Neutrophil (primary cell): Measurements from ENCODE around the gene SOX18.
A peak's percentile ranks its signal among the peaks of the same experiment; 100 is the strongest.

Experiments
- H3K27ac ChIP-seq: fragments of 200-600 bp; sonication (generic); 2 replicates; pipeline ENCODE4 v1.5.1; 2016; ENCODE audit warnings: mild to moderate bottlenecking, moderate library complexity
- H3K27me3 ChIP-seq: fragments of 200-600 bp; sonication (generic); 2 replicates; pipeline ENCODE4 v1.6.0; 2016; ENCODE audit warnings: mild to moderate bottlenecking
- H3K36me3 ChIP-seq: fragments of 200-600 bp; sonication (generic); 2 replicates; pipeline ENCODE4 v1.5.1; 2017
- H3K4me1 ChIP-seq, 2 experiments: fragments of 200-600 bp in 1 of 2; sonication (generic) in 1 of 2; 1 replicate in 1 of 2; 2 replicates in 1 of 2; pipeline versions ENCODE4 v1.5.1 to v1.6.1; 2013 to 2016; ENCODE audit warnings: low read depth in 1 of 2, low read length in 1 of 2, mild to moderate bottlenecking in 1 of 2, moderate library complexity in 1 of 2; ENCODE audit not compliant: control insufficient read depth in 1 of 2, insufficient read depth in 1 of 2
- H3K4me3 ChIP-seq, 2 experiments: fragments of 200-600 bp in 1 of 2; sonication (generic) in 1 of 2; 1 replicate in 1 of 2; 2 replicates in 1 of 2; pipeline ENCODE4 v1.5.1; 2013 to 2016; ENCODE audit warnings: low read depth in 1 of 2, low read length in 1 of 2, mild to moderate bottlenecking in 1 of 2, moderate library complexity in 1 of 2
- H3K9me3 ChIP-seq: fragments of 200-600 bp; sonication (generic); 2 replicates; pipeline ENCODE4 v1.5.1; 2016
- CTCF ChIP-seq: fragments of 200-600 bp; sonication (generic); IDR thresholded peaks from 2 replicates; pipeline ENCODE4 v1.5.1; 2016; ENCODE audit warnings: antibody characterized with exemption

The SOX18 gene

GRCh38 chr20:64041781-64042053 is 7.7 kb downstream of the SOX18 start:
- Histone ChIP-seq H3K4me3 (peak overlapping the region; percentile 57 to 81), H3K9me3 (no peaks in the 10 kb centered on the region), H3K27ac (no peak overlapping the region), H3K4me1 (peaks cover 22 to 36% of the 10 kb centered on the region in 2 experiments), H3K36me3 (no peaks in the 10 kb centered on the region), H3K27me3 (peaks cover 99% of the 10 kb centered on the region)
- no peak for TF ChIP-seq CTCF

- TF ChIP-seq CTCF = no peak
- H3K9me3 ChIP-seq = no peaks in the 10 kb centered on the region
- H3K4me3 ChIP-seq = peak overlapping the region in 1 of 2 experiments; percentile 81
- H3K4me1 ChIP-seq = peaks cover 22 to 36% of the 10 kb centered on the region in 2 experiments
- no peaks in the 10 kb centered on the region for H3K36me3 ChIP-seq
- H3K27me3 ChIP-seq = peaks cover 99% of the 10 kb centered on the region
- H3K27ac ChIP-seq = no peak overlapping the region
Observed at GRCh38 chr20:64041040-64041780, 8.2 kb downstream of the SOX18 start.

- peaks cover 22 to 36% of the 10 kb centered on the region in 2 experiments for H3K4me1 ChIP-seq
- no peak overlapping the region for H3K4me3 ChIP-seq
- no peaks in the 10 kb centered on the region for H3K9me3 ChIP-seq
- H3K27ac ChIP-seq = no peak overlapping the region
- TF ChIP-seq CTCF = no peak
- peaks cover 3% of the 10 kb centered on the region for H3K36me3 ChIP-seq
- peaks cover 97% of the 10 kb centered on the region for H3K27me3 ChIP-seq
Observed at GRCh38 chr20:64040231-64041039, 9.0 kb downstream of the SOX18 start.

GRCh38 chr20:64039293-64040160 is 9.9 kb downstream of the SOX18 start:
- peaks cover 88% of the 10 kb centered on the region for H3K27me3 ChIP-seq
- no peak for TF ChIP-seq CTCF
- H3K27ac ChIP-seq = no peak overlapping the region
- peaks cover 12% of the 10 kb centered on the region for H3K36me3 ChIP-seq
- H3K4me1 ChIP-seq = peaks cover 22 to 36% of the 10 kb centered on the region in 2 experiments
- H3K9me3 ChIP-seq = no peaks in the 10 kb centered on the region
- peak overlapping the region; percentile 65 to 69 for H3K4me3 ChIP-seq

GRCh38 chr20:64038565-64039292 is 10.7 kb downstream of the SOX18 start:
- peaks cover 22 to 36% of the 10 kb centered on the region in 2 experiments for H3K4me1 ChIP-seq
- H3K27ac ChIP-seq = no peak overlapping the region
- H3K27me3 ChIP-seq = peaks cover 80% of the 10 kb centered on the region
- peak; percentile 89 for TF ChIP-seq CTCF
- peak overlapping the region; percentile 65 to 69 for H3K4me3 ChIP-seq
- H3K36me3 ChIP-seq = peaks cover 20% of the 10 kb centered on the region
- no peaks in the 10 kb centered on the region for H3K9me3 ChIP-seq
